WTC11 (cell line): ENCODE data around the gene DGKZ. TPM values are rescaled to one million over a fixed set of nuclear protein-coding genes. Genes with fewer than 3 reads are reported as not detected.
"Not testable (repeated sequence)": the region's sequence is repeated elsewhere in the genome, so short reads cannot be mapped to it uniquely, and the experiment has no call there.

ENCODE experiments used
- ATAC-seq: fragments of 200-7000 bp; cut with Tn5 transposase; 2 replicates; pipeline ENCODE4 v1.10.0; 2021; ENCODE audit warnings: mild to moderate bottlenecking, moderate library complexity
- CTCF ChIA-PET: fragments of 300-600 bp; sonication (Branson Sonifier 250); formaldehyde crosslinking; loops from one replicate; lab custom pipeline; 2021; ENCODE audit warnings: antibody characterized with exemption; lab: Charles Lee
- POLR2A ChIA-PET: fragments of 350-600 bp; sonication (Branson Sonifier 250); formaldehyde crosslinking; loops from one replicate; lab custom pipeline; 2021; ENCODE audit warnings: antibody characterized with exemption; lab: Charles Lee
- DNase-seq: peaks from one replicate; pipeline ENCODE4 v3.0.0; 2021; ENCODE audit warnings: low spot score
- H3K27ac Mint-ChIP-seq: 2 replicates; pipeline ENCODE4 v1.8.0; 2021; ENCODE audit warnings: mixed read lengths
- H3K27me3 Mint-ChIP-seq: 2 replicates; pipeline ENCODE4 v1.8.0; 2021; ENCODE audit warnings: low read depth, mild to moderate bottlenecking, moderate library complexity, mixed read lengths
- H3K36me3 Mint-ChIP-seq: 2 replicates; pipeline ENCODE4 v1.8.0; 2021; ENCODE audit warnings: mixed read lengths
- H3K4me1 Mint-ChIP-seq: 2 replicates; pipeline ENCODE4 v1.8.0; 2022; ENCODE audit warnings: mixed read lengths
- H3K4me3 Mint-ChIP-seq: 2 replicates; pipeline ENCODE4 v1.8.0; 2021; ENCODE audit warnings: mild to moderate bottlenecking, moderate library complexity, mixed read lengths
- H3K9me3 Mint-ChIP-seq: 2 replicates; pipeline ENCODE4 v1.8.0; 2021; ENCODE audit warnings: mixed read lengths
- AR ChIP-seq: fragments of 250-450 bp; sonication (Bioruptor Pico); IDR thresholded peaks from 2 replicates; pipeline ENCODE4 v1.9.0; 2021; ENCODE audit warnings: mild to moderate bottlenecking
- ARID4B ChIP-seq: sonication (generic); formaldehyde crosslinking; IDR thresholded peaks from 2 replicates; pipeline ENCODE4 v1.8.0; 2023; ENCODE audit warnings: missing genetic modification reagents, mild to moderate bottlenecking, borderline replicate concordance
- GTF2I ChIP-seq: fragments of 250-450 bp; sonication (Bioruptor Pico); conservative IDR thresholded peaks from 2 replicates; pipeline ENCODE4 v1.4.0; 2021; ENCODE audit warnings: mild to moderate bottlenecking
- NR2C2 ChIP-seq: sonication (generic); formaldehyde crosslinking; IDR thresholded peaks from 2 replicates; pipeline ENCODE4 v1.8.0; 2022; ENCODE audit warnings: mild to moderate bottlenecking, missing genetic modification reagents
- OVOL2 ChIP-seq: fragments of 250-450 bp; sonication (Bioruptor Pico); IDR thresholded peaks from 2 replicates; pipeline ENCODE4 v1.9.0; 2021; ENCODE audit warnings: mild to moderate bottlenecking, borderline replicate concordance
- PRDM15 ChIP-seq: sonication (generic); formaldehyde crosslinking; IDR thresholded peaks from 2 replicates; pipeline ENCODE4 v1.8.0; 2022; ENCODE audit warnings: missing genetic modification reagents
- SOX15 ChIP-seq: fragments of 250-450 bp; sonication (Bioruptor Pico); IDR thresholded peaks from 2 replicates; pipeline ENCODE4 v1.9.0; 2021; ENCODE audit warnings: mild to moderate bottlenecking
- TP53 ChIP-seq: sonication (generic); formaldehyde crosslinking; IDR thresholded peaks from 2 replicates; pipeline ENCODE4 v1.8.1; 2023; ENCODE audit warnings: mild to moderate bottlenecking, missing genetic modification reagents
- USF2 ChIP-seq: sonication (generic); formaldehyde crosslinking; IDR thresholded peaks from 2 replicates; pipeline ENCODE4 v1.8.1; 2023; ENCODE audit warnings: mild to moderate bottlenecking, missing genetic modification reagents, moderate library complexity
- ZNF138 ChIP-seq: sonication (generic); formaldehyde crosslinking; conservative IDR thresholded peaks from 2 replicates; pipeline ENCODE4 v1.8.1; 2022; ENCODE audit warnings: mild to moderate bottlenecking, moderate library complexity, missing genetic modification reagents
- ZNF219 ChIP-seq: sonication (generic); formaldehyde crosslinking; IDR thresholded peaks from 2 replicates; pipeline ENCODE4 v1.8.0; 2023; ENCODE audit warnings: missing genetic modification reagents, mild to moderate bottlenecking, borderline replicate concordance
- ZNF532 ChIP-seq: fragments of 250-450 bp; sonication (Bioruptor Pico); IDR thresholded peaks from 2 replicates; pipeline ENCODE4 v1.9.0; 2021; ENCODE audit warnings: mild to moderate bottlenecking, borderline replicate concordance
- total RNA-seq: library from RNA; stranded (reverse); gene quantifications from 3 replicates; pipeline ENCODE4 v1.2.3, GENCODE V29; 2021

The DGKZ gene
- total RNA-seq, 1 experiment from 2014 or later, result 139 TPM

GRCh38 chr11:46372086-46372485 is 24.8 kb downstream of the DGKZ start (continued):
- TF ChIP-seq AR (CRISPR knock-in tag), result no peak
- TF ChIP-seq ZNF532 (CRISPR knock-in tag), result no peak
- TF ChIP-seq NR2C2 (CRISPR knock-in tag), result no peak
- no peak for TF ChIP-seq ARID4B (CRISPR knock-in tag)
- TF ChIP-seq TP53, result no peak
- TF ChIP-seq ZNF219 (CRISPR knock-in tag), result no peak
- TF ChIP-seq OVOL2 (CRISPR knock-in tag), result no peak
- TF ChIP-seq SOX15 (CRISPR knock-in tag), result no peak

- H3K4me3 Mint-ChIP-seq, DNase-seq, H3K27ac Mint-ChIP-seq, H3K9me3 Mint-ChIP-seq, ATAC-seq, H3K27me3 Mint-ChIP-seq, POLR2A ChIA-PET: not testable (repeated sequence)
- CTCF ChIA-PET, result interaction anchor here (0.8 to 1.0 kb wide), 2 partner anchors 16 to 133 kb away, joined by 3 to 5 read pairs; no protein-coding TSS in a partner anchor
- Mint-ChIP-seq H3K4me1 (peaks cover 10% of the 10 kb centered on the region), H3K36me3 (peaks cover 42% of the 10 kb centered on the region)
Measured at GRCh38 chr11:46372501-46372900, 25.2 kb downstream of the DGKZ start.

- peaks cover 41% of the 10 kb centered on the region for H3K36me3 Mint-ChIP-seq
- CTCF ChIA-PET, result interaction anchor here (0.6 to 0.7 kb wide), 2 partner anchors 16 to 18 kb away, joined by 3 to 14 read pairs; no protein-coding TSS in a partner anchor
- TF ChIP-seq PRDM15 (no peak), USF2 (CRISPR knock-in tag) (no peak), ZNF138 (CRISPR knock-in tag) (no peak), GTF2I (CRISPR knock-in tag) (no peak)
Measured at GRCh38 chr11:46373787-46374740, 26.8 kb downstream of the DGKZ start.

More at GRCh38 chr11:46373787-46374740, 26.8 kb downstream of the DGKZ start:
- Mint-ChIP-seq H3K27ac (no peak overlapping the region), H3K4me3 (no peak overlapping the region), H3K27me3 (no peaks in the 10 kb centered on the region), H3K9me3 (no peaks in the 10 kb centered on the region), H3K4me1 (peaks cover 14% of the 10 kb centered on the region)
- no peak for DNase-seq
- no peak for ATAC-seq
- POLR2A ChIA-PET, result interaction anchor here (0.6 kb wide), 1 partner anchor 314 kb away, joined by 3 read pairs; no protein-coding TSS in a partner anchor
